GM20431 (cell line): ENCODE measurements around the gene NOS3.

Experiments used
- in situ Hi-C: fragments of 300-500 bp; cut with MseI, MboI; formaldehyde crosslinking; loops from one replicate; pipeline ENCODE4 v1.15.0; 2020; ENCODE audit warnings: low sequenced_read_pairs; ENCODE audit not compliant: unreplicated experiment

NOS3 gene

DNA sequence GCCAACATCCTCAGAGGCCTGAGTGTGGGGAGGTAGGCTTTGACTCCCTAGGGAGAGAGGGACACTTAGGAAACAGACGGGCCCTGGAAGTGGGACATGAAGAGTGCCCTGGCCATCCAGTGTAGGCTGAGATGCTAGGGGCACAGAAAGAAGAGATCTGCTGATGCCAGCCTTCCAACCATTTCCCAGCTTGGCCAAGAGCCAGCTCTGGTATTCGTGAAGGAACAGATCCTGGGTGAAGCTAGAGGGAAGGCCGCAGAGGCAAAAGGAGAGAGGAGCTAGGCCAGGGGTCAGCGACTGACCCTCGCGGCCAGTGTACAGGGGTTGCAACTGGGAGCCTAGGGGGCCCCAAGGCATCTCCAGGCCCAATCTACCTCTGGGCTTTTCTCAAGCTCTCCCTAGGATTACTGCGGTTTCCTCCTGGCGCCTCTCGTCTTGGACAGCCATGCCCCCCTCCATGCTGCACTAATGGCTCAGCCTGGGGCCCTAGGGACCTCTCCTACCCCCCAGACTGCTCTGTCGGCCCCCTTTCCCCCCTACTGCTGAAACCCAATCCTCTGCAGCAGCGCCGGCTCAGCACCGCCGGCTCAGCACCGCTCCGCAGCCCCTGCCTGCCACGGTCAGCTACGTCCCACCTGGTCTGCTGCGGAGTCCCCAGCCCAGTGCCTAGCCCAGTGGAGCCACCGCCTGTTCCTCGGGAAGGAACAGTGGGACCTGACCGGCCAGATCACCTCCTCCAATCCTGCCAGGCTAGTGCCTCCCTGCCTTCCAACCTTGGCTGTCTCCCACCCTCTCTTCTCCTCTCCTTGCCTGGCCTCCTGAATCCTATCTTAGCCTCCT, 57.4 kb downstream of the NOS3 start, which contains the start of gene ASIC3:
Gene ASIC3 (plus strand): TSS at position 556 of the 840 bp plus-strand sequence. CDS start 355 bp downstream, outside the sequence.
- in situ Hi-C loops: no loop called here

DNA sequence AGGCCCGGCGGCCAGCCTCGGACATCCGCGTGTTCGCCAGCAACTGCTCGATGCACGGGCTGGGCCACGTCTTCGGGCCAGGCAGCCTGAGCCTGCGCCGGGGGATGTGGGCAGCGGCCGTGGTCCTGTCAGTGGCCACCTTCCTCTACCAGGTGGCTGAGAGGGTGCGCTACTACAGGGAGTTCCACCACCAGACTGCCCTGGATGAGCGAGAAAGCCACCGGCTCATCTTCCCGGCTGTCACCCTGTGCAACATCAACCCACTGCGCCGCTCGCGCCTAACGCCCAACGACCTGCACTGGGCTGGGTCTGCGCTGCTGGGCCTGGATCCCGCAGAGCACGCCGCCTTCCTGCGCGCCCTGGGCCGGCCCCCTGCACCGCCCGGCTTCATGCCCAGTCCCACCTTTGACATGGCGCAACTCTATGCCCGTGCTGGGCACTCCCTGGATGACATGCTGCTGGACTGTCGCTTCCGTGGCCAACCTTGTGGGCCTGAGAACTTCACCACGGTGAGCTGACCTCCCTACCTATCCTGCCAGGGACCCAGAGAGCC, 58.2 kb downstream of the NOS3 start:
- in situ Hi-C loops: no loop called here

DNA sequence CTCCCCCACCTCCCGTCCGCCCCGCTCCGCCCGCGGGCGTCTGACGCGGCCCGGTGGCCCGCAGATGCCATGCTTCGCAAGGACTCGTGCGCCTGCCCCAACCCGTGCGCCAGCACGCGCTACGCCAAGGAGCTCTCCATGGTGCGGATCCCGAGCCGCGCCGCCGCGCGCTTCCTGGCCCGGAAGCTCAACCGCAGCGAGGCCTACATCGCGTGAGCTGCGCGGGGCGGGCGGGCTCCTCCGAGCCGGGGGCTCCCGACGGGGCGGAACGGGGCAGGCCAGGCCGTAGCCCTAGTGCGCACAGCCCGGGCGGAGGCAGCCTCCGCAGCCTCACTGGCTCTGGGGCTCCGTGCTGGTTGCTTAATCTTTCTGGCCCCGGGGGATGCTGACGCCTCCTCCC, 60.3 kb downstream of the NOS3 start:
- in situ Hi-C loops: no loop called here

DNA sequence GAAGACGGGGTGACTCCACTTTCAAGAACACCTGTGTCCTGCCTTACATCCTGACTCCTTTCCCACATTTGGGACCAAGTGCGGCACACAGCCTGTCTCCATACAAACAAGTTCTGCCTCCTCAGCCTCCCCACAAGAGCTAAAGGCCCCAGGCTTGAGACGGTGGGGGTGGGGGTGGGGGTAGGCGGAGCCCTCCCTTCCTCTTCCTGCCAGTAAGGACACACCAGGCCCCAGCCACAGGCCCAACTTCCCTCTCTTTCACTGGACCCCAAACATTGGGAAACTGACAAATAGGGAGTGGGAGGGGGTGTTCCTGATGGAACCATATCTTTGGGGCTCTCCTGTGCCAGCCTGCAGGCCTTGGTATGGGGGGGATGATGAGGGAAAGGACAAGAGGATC, 62.3 kb downstream of the NOS3 start:
- in situ Hi-C loops: no loop called here

DNA sequence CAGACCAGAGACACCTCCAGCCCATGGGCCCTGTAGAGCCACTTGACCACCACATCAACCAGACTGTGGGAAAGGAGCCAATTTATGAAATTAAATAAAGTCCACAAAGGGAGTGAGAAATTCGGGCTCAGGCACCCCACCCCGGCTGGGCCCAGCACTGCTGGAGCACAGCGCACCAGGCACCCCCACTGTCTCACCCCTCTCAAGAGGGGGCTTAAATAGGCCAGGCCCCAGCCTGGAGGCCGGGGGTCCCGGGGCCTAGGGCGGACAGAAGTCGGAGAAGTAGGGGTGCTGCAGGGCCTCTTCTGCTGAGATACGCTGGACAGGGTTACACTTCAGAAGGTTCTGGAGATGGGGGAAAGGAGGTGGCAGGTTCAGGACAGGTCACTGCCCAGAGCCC, 62.9 kb downstream of the NOS3 start:
- in situ Hi-C loops: no loop called here

DNA sequence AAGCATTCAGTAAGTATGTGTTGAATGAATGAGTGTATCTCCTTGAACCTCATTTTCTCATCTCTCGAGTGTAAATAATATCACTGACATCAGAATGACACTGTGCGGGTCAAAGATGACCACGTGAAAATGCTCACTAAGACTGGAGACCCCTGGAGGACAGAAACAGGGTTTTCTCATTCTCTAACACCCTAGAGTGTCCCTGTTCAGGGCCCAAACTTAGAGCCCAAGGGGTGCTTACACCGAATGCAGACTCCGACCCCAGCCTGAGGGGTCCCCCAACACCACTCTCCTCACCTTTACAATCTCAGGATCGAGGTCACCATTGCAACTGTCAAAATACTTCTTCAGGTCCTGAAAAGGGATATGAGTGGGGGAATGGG, 65.5 kb downstream of the NOS3 start:
- in situ Hi-C loops: no loop called here

DNA sequence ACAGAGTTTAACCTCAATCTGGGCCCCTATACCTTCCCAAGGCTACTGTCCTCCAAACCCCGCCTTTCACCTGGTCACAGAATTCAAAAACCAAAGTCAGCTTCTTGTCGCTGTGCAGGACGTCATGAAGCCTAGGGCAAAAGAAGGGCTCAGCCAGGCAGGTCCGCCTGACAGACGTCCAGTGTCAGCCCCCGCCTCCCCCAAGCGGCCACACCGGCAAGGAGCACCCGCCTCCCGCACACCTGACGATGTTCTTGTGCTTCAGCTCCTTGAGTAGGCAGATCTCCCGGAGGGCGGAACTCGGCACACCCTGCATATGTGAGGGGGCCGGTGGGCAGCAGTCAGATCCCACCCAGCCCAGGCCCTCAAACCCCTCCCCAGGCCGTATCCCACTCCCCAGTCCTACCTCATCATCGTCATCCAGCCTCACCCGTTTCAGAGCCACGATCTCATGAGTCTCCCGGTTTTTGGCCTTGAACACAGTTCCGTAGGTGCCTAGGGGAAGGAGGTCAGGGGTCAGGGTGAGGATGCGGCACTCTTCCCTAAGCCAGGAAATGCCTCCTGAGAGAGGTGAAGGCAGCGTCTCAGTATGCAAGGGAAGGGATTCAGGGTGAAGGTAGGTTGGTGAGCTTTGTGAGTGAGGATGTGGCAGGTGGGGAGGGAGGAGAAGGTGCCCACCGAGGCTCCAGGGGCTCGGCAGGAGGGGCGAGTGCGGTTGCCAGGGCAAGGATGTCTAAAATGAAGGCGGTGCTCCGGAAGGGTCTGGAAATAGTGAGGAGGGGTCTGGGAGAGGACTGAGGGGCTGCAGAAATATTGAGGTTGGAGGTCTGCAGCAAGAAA, 66.1 kb downstream of the NOS3 start:
- in situ Hi-C loops: no loop called here

DNA sequence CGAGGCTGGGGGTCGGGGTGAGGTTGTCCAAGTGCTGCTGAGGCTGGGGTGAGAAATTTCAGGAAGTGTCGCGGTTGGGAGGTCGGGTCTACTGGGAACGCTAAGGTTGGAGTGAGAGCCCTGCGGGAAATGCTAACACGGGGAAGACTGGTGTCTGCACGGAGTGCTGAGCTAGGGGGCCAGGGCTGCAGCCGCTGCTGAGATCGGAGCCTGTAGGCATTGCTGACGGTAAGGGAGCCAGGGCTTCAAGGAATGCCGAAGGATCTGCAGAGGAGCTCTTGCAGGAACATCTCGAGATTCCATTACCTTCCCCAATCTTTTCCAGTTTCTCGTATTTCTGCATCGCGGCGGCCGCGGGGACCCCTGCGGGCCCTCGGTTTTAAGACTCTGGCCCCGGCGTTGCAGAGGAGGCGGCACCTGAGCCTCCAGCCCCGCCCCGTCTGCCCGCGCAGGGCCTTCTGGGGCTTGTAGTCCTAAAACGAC, 66.7 kb downstream of the NOS3 start, which contains the start of gene CDK5:
Gene CDK5 (minus strand): TSS at position 392 of the 483 bp plus-strand sequence. CDS start 49 bp downstream, at position 343.
- in situ Hi-C loops: no loop called here

DNA sequence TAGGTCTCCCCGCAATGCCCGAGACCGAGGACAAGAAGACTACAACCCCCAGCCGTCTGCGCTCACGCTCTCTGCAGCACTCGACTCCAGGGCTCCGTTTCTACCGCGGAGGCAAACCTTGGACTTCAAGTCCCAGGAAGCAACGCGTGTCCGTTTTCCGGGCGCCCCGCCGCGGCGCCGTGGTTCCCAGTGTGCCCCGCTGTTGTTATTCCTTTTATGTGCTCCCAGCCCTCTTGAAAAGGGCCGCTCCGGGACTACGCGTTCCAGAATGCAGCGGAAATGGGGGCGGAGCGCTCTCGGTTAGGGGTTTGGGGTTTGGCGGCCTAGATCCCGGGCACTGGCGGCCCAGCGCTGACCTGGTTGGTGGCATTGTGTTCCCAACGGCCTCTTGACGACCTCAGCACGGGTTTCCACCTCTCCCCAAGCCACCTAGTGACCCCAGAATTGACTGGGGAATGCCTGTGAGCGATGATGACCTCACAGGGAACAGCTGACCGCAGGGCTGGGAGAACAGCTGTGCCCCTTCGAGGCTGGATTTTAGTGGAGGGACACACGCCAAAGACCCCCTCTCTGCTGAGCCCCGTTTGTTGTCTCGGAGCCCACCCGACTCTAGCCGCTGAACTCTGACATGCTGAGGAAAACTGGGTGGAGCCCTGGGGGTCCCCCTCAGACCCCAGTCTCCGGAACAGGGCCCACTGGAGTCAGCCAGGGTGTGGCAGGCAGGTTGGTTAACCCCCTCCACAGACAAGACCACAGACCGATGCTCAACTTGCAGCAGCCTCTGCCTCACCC, 67.4 kb downstream of the NOS3 start:
- in situ Hi-C loops: no loop called here

DNA sequence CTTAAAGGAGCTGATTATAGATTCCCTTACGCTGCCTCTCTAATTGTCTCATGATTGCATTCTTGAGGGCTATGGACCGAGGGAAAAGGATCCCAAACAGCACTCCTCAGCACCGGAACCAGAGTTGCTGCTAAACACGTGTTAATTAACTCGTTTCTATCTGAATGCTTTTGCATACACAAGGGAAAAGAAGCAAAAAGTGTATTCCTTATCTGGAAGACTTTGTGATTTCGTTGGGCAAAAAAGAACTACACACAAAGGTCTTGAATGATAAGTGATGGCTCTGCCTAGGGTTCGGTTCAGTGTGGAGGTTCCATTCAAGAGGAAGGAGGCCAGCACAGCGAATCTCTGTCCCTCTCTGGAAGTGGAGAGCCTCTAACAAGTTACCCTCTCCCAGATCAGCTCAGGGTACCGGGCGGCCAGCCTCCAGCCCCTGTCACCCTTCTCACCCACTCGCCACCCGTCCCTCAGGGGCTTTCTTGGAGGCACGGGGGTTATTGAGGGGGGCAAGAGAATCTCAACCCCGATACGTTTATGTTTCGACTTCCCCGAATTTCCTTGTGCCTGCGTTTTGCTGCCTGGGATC, 68.1 kb downstream of the NOS3 start:
- in situ Hi-C loops: no loop called here

DNA sequence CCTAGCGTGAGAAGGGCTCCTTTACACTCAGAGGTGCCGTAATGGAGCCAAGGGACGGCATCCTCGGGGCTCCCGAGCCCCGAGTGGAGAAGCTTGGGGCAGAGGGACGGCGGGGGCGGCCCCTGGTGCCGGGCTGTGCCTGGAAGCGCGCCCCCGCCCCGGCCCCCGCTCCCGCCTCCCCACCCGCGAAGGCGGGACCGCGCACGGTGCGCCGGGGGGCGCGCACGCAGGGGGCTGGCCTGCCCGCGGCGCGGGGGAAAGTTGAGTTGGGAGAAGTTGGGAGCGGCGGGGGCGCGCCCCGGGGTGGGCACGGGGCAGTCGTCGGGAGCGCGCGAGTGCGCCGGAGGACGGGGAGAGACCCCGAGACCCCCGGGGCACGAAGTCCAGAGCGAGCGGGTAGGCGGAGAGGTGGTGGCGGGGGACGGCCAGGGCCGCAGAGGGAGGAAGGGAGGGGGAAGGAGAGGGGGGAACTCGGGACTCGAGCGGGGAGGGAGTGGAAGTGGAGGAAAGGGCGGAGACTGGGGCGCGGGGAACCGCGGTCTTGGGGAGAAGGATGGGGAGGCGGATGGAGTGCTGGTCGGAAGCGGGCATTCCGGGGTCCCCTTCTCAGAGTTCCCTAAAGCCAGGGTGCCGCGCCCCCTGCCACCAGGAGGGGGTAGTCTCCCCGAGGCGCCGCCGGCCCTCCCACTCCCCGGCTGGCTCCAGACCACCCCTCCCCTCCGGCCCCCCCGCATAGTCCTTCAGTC, 68.7 kb downstream of the NOS3 start, which contains the start of gene SLC4A2:
Gene SLC4A2 (plus strand): TSS at position 223 of the 746 bp plus-strand sequence. CDS start 2,399 bp downstream, outside the sequence.
- in situ Hi-C loops: no loop called here

DNA sequence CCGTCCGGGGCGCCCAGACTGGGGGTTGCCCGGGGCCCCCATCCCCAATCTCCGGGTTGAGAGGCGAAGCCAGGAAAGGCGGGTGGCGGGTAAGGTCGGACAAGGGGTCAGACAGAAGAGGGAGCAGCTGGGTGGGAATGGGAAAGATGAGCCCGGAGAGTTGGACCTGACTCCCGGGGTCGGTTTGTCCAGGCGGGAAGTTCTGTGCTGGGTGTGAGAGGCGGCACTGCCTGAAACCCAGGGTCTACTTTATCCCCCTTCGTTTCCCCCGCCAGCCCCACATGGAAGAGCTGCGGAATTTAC, 69.2 kb downstream of the NOS3 start:
- in situ Hi-C loops: no loop called here

DNA sequence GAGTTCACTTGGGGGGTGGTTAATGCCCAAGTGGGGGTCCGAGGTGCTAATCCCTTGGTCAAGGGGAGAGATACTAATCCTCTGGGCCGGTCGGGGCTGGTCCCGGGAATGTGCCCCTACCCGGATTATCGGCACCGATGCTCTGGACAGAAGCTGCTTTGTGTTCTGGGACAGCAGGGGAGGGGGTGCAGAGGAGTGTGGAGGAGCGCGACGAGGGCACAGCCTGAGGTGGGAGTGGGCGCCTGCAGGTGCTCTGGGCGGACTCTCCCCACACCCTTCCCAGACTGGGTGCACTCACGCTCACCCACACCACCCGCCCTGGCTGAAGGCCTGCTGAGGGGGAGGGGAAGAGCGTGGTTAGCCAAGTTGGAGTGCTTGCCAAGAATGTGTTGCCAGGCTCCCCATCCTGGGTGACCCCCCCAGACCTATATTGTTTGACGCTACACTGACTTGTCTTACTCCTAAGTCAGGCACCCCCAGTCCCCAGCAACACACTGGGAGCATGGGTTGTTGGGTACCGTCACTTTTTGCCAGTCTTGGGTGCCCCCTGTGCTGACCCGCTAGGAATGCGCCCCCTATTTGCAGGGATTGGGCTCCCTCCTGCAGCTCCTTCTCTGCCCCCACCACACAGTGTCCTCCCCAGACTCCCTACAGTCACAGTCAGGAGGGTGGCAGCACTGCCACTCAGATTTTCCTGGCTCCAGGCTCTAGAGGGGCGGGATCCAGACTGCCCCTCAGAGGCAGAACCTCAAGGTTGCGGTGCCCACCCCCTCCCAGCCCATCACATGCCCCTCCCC, 69.8 kb downstream of the NOS3 start:
- in situ Hi-C loops: no loop called here

DNA sequence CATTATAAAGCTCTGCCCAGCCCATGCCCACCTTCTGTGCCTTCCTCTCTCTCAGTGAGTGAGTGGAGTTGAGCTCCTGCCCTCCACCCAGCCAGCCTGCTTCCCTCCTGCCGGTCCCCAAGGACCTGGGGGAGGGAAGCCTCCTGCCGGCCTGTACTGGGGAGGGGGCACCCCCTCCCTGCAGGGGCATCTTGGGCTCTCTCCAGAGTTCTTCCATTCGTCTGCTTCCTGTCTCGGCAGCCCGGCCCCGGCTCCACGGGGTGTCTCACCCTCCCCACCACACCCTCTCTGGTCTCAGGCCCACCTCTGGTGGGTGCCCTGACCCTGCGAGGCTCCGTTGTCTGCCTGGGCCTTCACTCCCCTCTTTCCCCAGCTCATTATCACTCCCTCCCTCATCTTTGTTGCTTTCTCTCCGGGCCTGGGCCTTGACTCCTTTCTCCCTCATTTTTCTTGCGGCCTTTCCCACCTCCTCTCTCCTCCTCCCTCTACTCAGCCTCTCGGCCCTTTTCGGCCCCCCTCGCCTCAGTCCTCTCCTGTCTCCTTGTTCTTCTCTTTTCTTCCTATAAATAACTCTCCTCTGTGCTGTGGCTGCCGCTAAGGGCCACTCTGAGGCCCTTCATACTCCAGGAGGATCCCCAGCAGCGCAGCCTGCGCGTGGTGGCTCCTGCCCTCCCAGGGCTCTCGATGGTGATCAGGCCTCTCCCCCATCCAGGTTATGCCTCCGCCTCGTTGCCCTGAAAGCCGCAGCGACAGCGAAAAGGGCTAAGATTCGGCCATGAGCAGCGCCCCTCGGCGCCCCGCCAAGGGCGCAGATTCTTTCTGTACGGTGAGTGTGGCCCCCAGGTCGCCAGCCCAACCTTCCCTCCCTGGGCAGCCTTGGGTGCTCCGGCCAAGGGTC, 70.6 kb downstream of the NOS3 start:
- in situ Hi-C loops: no loop called here

DNA sequence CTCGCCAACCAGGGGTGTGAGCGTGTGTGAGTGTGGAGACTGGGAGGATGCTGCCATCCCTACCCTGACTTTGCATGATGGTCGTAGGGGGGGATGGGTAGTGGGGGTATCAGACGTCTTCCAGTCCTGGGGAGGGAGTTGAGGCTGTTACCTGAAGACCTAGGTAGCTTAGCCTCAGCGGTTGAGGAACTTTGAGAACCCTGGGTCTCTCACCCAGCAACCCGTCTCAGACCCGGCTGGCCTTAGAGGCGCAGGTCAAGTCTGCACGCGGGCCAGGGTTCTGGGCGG, 71.2 kb downstream of the NOS3 start:
- in situ Hi-C loops: no loop called here

DNA sequence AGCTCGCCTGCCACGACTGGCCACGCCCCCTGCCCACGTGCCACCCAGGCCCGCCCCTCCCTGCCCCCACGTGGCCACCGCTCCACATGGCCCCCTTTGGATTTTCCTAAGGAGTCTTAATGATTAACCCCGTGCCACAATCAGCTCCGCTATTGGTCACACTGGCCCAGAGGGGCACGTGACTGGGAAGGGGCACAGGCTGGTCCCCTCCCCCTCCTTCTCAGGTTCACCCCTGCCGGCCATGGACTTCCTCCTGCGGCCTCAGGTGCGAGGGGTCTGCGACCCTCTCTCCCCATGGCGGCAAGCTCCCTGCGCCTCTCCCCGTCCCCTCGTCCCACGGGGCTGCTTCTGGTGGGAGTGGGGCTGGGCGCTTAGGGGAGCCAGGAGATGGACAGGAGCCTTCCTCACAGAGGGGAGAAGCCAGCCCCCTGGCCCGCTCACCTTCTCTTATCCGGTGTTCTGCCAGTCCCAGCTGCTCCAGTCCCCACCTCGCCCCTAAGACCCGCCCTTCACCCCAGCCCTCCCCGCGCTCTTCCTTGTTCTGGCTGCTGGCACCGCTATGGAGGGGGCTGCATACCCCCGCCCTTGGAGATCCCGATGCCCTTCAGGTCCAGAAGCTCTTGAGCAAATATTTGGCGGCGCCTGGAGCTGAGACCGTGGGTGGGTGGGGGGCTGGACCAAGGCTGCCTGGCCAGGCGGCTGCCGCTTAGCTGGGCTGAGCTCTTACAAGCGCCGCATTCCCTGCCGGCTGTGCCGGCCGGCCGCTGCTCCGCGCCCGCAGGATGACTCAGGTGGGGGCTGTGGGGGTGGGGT, 71.8 kb downstream of the NOS3 start:
- in situ Hi-C loops: no loop called here

DNA sequence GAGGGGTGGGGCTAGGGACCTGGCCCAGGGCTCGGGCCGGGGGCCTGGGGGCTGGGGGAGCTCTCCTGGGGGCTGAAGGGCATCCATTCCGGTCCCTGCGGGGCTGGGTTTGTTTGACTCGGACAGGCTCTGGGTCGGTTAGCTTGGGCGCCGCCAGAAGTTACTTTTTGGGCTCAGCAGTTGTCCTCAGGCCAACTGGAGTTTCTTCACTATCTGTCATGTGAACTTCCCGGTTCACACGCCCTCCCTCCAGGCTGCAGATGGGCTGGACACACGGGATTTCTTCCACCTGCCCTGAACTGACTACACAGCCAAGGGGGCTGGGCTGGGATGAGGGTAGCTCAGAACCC, 72.4 kb downstream of the NOS3 start:
- in situ Hi-C loops: no loop called here
